SIG-M5 (cell line): ENCODE measurements around the gene KTN1.

ENCODE experiments used
- DNase-seq: peaks from one replicate; lab custom pipeline; 2025; lab: John Stamatoyannopoulos, UW

The KTN1 gene

GRCh38 chr14:55572578-55572977 is 7.4 kb upstream of the KTN1 start:
- no peak for DNase-seq

GRCh38 chr14:55574988-55575387 is 5.0 kb upstream of the KTN1 start:
- DNase-seq: no peak

DNA sequence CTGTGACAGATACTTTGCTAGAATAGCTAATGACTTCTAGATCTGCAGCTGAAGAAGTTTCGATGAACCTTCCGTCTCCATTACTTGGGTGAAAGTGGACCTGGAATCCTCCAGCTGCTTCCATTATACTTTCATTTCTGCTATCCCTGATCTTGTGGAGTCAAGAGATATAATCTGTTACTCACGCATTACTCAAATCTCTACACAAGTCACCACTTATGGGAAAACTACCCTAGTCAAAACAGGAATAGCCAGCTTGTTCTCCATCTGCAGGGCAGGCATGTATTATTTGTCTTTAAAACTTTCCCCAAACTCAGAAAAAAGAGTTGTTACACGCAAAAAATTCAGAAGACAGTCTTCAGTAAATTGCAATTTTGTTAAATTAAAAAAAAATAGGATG is 2.8 kb upstream of the KTN1 start:
- DNase-seq: no peak

DNA sequence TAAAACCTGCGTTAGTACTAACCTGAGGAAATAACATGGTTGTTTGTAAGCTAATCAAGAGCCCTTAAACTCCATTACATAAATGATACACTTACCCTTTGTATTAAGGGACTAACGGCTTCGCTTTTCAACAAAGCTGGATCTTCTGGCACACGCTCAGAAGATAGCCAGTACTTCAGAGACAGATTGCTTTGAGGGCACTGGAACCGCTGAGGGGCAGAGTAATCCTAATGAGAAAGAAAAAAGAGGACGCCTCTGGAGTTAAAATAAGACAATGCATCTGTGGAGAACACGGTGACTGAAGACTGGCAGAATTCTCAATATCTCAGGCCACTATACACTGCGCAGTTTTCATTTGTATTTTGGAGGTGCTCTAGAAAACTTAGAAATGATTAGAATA is 1.5 kb upstream of the KTN1 start:
- no peak for DNase-seq

GRCh38 chr14:55580470-55581341 is 699 bp downstream of the KTN1 start:
- no peak for DNase-seq

DNA sequence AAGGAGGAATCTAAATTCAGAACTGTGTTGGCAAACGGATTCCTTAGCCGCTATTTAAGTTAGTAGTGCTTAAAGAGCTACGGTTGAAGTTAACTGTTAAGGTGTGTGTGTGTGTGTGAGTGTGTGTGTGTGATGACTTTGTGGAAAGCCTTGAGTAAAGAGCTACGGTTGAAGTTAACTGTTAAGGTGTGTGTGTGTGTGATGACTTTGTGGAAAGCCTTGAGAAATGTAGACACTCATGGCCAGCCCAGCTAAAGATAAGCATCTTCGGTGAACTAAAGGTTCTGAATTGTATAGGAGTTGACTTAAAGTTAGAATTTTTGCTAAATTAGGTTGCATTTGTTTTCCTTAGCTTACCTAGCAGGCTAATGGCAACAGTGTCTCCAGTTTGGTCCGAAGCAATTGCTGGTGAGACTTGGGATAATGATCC is 1.4 kb downstream of the KTN1 start:
- no peak for DNase-seq

GRCh38 chr14:55582746-55583145 is 2.7 kb downstream of the KTN1 start:
- no peak for DNase-seq

GRCh38 chr14:55583942-55584468 is 4.0 kb downstream of the KTN1 start:
- no peak for DNase-seq

DNA sequence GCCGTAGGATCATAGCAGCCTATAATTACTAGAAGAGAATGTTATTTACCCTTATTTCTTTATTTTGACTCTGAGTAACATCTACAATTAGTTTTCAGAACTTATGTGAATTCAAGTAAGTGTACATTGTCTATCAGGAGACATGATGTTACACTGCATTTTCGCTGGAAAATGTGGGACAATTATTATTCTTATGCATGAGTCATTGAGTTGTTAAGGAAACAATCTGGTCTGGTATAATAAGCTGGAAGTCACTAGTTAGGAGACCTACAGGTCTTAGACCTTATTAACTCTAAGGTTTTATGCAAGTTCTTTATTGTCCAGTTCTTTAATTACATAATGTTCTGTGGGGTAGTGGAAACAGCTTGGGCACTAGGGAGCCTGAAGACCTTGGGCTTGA is 5.8 kb downstream of the KTN1 start:
- no peak for DNase-seq

DNA sequence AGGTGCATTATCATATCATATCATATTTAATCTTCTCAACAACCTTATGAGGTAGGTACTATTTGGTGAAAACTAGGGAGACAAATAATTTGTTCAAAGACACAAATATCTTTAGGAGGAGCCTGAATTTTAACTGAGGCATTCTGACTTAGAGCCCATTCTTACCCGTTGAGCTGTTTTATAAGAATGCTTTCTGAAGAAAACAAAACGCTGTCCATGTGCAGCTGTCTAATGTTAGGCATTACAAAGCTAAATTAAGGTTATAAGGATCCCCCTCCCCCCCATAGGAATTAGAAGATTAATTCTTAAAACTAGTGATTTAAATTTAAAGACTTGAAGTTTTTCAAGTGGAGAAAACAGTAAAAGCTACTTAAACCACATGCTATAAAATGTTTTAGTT is 6.4 kb downstream of the KTN1 start:
- DNase-seq: no peak

DNA sequence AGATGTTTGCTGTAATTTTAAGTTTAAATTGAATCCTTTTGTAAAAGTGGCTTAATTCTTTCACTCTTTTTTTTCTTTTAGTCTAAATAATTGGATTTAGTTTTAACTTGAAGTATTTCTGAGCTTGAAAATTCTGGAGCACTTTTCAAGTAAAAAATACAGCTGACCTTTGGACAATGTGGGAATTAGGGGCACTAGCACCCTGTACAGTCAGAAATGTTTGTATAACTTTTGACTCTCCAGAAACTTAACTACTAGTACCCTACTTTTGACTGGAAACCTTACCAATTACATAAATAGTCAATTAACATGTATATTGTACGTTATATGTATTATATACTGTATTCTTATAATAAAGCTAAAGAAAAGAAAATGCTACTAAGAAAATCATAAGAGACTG is 7.8 kb downstream of the KTN1 start:
- DNase-seq: no peak

DNA sequence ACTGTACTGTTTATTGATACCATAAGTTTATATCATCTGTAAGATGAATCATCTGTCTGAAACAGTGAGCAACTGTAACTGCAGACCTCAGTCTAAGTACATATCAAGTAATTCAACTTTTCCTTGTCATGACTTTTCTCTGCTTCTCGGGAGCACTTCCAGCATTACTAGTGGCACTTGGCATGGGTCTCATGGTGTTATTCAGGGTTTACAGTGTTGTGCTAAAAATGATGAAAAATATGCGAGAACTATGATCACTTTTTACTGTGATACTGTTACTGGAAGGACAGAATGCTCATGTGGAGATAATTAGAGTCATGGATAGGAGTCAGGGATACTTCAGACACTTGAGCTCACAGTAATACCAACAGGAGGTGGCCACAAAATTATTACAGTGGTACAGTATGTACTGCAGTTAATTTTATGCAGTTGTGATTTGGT is 8.3 kb downstream of the KTN1 start:
- DNase-seq: no peak

DNA sequence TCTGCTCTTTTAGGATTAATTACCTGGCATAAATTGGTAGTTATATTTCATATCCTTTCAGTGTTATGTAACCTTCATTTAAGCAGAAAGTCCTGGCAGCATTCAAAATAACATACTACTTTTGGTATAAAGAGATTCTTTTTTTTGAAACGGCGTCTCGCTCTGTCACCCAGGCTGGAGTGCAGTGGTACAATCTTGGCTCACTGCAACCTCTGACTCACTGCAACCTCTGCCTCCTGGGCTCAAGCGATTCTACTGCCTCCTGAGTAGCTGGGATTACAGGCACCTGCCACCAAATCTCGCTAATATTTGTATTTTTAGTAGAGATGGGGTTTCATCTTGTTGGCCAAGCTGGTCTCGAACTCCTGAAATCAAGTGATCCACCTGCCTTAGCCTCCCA is 9.2 kb downstream of the KTN1 start:
- DNase-seq: no peak

GRCh38 chr14:55592436-55592835 is 12.4 kb downstream of the KTN1 start:
- no peak for DNase-seq

- DNase-seq: no peak
These were observed 13.7 kb downstream of the KTN1 start for GRCh38 chr14:55593698-55594097.

GRCh38 chr14:55599250-55599879 is 19.4 kb downstream of the KTN1 start:
- no peak for DNase-seq

DNA sequence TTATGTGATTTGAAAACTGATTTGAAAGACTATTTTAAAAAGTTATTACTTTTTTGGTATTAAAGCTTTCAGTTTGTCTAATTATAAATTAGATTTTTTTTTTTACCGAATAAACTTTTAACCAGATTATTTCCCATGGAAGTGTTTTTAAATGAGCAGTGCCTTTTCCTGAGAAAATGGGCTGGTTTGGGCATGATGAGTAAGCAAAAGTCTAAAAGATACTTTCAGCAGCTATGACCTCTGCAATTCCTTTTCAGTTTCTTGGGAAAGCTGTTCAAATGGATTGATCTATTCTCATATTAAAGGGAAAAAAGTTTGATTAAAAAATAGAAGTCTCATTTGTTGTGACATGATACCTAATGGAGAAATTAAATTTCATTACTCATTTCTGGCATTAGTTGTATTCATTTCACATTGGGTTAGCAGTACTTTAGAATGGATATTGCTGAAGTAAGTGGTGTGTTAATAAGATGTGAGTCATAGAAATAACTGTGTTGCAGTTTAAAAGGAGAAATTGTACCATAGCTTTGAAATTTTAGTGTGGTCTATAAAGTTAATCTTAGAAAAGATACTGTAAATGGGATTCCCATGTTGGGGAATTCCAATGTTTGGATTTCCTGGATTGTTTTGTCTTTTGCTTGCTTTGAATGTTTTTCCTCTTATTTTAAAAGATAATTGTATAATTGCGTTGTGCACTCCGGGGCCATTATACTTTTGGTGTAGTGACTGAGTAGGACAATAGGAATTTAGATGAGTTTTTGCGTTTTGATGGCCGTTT is 21.0 kb downstream of the KTN1 start:
- DNase-seq: no peak

DNA sequence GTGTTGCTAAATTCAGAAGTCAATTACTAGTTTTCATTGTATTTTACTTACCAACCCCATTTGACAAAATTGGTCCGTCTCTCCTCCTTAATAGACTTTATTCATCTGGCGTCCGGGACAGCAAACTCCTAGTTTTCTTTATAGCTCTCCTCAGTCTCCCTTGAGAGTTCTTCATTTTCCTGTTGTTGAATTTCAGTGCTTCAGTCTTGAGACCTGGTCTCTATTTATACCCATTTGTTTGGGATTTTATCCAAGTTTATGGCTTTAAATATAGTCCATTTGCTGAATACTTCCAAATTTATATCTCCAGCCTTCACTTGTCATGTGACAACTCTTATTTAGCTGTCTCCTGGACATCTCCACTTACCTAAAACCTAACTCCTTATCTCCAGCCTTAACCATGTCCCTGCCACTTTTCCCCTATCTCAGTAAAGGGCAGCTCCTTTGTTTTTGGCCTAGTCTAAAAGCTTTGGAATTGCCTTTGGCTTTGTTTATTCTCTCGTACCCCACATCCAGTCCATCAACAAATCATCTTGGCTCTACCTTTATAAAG is 23.5 kb downstream of the KTN1 start:
- no peak for DNase-seq

- no peak for DNase-seq
These were observed 24.5 kb downstream of the KTN1 start for GRCh38 chr14:55604488-55604887.

DNA sequence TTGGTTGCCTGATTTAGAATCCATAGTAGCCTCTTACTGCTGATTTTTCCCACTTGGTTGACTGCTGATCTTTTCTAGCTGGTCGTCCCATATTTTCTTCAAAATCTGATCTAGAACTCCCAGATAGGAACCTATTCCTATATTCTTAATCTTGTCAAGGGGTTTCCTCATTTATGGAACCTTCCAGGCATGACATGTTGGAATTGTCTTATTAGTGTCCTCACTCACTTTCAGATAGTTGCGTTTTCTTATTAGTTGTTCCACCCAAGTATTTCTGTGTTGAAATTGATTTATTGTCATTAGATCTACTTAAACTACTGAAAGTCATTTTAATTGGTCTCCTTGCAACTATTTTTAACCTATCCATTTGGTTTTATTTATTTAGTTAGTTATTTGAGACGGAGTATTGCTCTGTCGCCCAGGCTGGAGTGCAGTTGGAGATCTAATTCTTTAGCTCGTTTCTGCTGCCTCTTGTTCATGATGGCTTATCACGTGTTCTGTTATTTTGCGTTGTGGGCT is 25.0 kb downstream of the KTN1 start:
- no peak for DNase-seq

- DNase-seq: no peak
These were observed 25.8 kb downstream of the KTN1 start for GRCh38 chr14:55605793-55606192.

GRCh38 chr14:55607386-55607785 is 27.4 kb downstream of the KTN1 start:
- DNase-seq: no peak
